Liver (tissue), 9 donors: ENCODE measurements around the gene USP47. TPM values are rescaled to one million over a fixed set of nuclear protein-coding genes. Genes with fewer than 3 reads are reported as not detected.
A peak's percentile ranks its signal among the peaks of the same experiment; 100 is the strongest.

Experiments used
- DNase-seq: peaks from one replicate; pipeline ENCODE4 v3.0.0-alpha.2; 2017; ENCODE audit warnings: low spot score
- H3K27ac ChIP-seq, 2 donors: one replicate each; pipeline ENCODE4 v1.7.0; 2013; ENCODE audit warnings: inconsistent platforms in 2 of 2, low read length in 2 of 2, control low read depth in 1 of 2, low read depth in 1 of 2, mild to moderate bottlenecking in 1 of 2
- H3K27me3 ChIP-seq, 4 donors: one replicate each; pipeline versions ENCODE4 v1.6.1 to v1.7.0; 2013; ENCODE audit warnings: low read length in 3 of 4, inconsistent platforms in 1 of 4, mild to moderate bottlenecking in 1 of 4, moderate library complexity in 1 of 4; ENCODE audit not compliant: control insufficient read depth in 4 of 4, insufficient read depth in 4 of 4
- H3K36me3 ChIP-seq, 4 donors: one replicate each; pipeline versions ENCODE4 v1.6.1 to v1.7.0; 2013; ENCODE audit warnings: low read length in 3 of 4, mild to moderate bottlenecking in 3 of 4, low read depth in 1 of 4, moderate library complexity in 1 of 4; ENCODE audit not compliant: control insufficient read depth in 4 of 4, insufficient read depth in 3 of 4
- H3K4me1 ChIP-seq, 4 donors: one replicate each; pipeline versions ENCODE4 v1.6.1 to v1.7.0; 2013; ENCODE audit warnings: low read length in 3 of 4, mild to moderate bottlenecking in 3 of 4, moderate library complexity in 1 of 4; ENCODE audit not compliant: control insufficient read depth in 4 of 4, insufficient read depth in 4 of 4
- H3K4me3 ChIP-seq, 3 donors: one replicate each; pipeline versions ENCODE4 v1.6.1 to v1.7.0; 2013; ENCODE audit warnings: low read length in 3 of 3, control low read depth in 1 of 3, low read depth in 1 of 3, mild to moderate bottlenecking in 1 of 3
- H3K9ac ChIP-seq, 2 donors: one replicate each; pipeline ENCODE4 v1.7.0; 2013; ENCODE audit warnings: low read length in 2 of 2, mild to moderate bottlenecking in 2 of 2, moderate library complexity in 2 of 2, control low read depth in 1 of 2, low read depth in 1 of 2
- H3K9me3 ChIP-seq, 4 donors: one replicate each; pipeline versions ENCODE4 v1.6.1 to v1.7.0; 2013; ENCODE audit warnings: low read length in 3 of 4; ENCODE audit not compliant: control insufficient read depth in 4 of 4
- ATF3 ChIP-seq: IDR thresholded peaks from 2 replicates; pipeline ENCODE4 v1.6.1; 2016; ENCODE audit warnings: antibody characterized with exemption
- CTCF ChIP-seq: fragments of 150-350 bp; IDR thresholded peaks from 2 replicates; pipeline ENCODE4 v1.5.1; 2017; ENCODE audit warnings: improper control_type of control experiment, low read depth, low read length; ENCODE audit not compliant: missing input control
- FOXA1 ChIP-seq: IDR thresholded peaks from 2 replicates; pipeline ENCODE4 v1.6.1; 2016; ENCODE audit warnings: antibody characterized with exemption
- FOXA2 ChIP-seq: IDR thresholded peaks from 2 replicates; pipeline ENCODE4 v1.6.1; 2016; ENCODE audit warnings: antibody characterized with exemption
- GABPA ChIP-seq, 2 donors: IDR thresholded peaks in 1 of 2; conservative IDR thresholded peaks in 1 of 2; 2 replicates each; pipeline ENCODE4 v1.6.1; 2016; ENCODE audit warnings: antibody characterized with exemption in 2 of 2, mild to moderate bottlenecking in 1 of 2, moderate library complexity in 1 of 2
- HNF4A ChIP-seq, 2 donors: conservative IDR thresholded peaks; 2 replicates each; pipeline ENCODE4 v1.6.1; 2016; ENCODE audit warnings: antibody characterized with exemption in 2 of 2, mild to moderate bottlenecking in 2 of 2
- HNF4G ChIP-seq: IDR thresholded peaks from 2 replicates; pipeline ENCODE4 v1.6.1; 2016; ENCODE audit warnings: antibody characterized with exemption
- JUND ChIP-seq, 2 donors: IDR thresholded peaks; 2 replicates each; pipeline ENCODE4 v1.6.1; 2016; ENCODE audit warnings: antibody characterized with exemption in 2 of 2
- MAX ChIP-seq: IDR thresholded peaks from 2 replicates; pipeline ENCODE4 v1.6.1; 2016; ENCODE audit warnings: antibody characterized with exemption
- NR2F2 ChIP-seq: IDR thresholded peaks from 2 replicates; pipeline ENCODE4 v1.6.1; 2016; ENCODE audit warnings: antibody characterized with exemption
- RAD21 ChIP-seq, 2 donors: IDR thresholded peaks; 2 replicates each; pipeline ENCODE4 v1.6.1; 2016; ENCODE audit warnings: antibody characterized with exemption in 2 of 2, mild to moderate bottlenecking in 2 of 2
- RXRA ChIP-seq, 2 donors: IDR thresholded peaks; 2 replicates each; pipeline ENCODE4 v1.6.1; 2017 to 2018; ENCODE audit warnings: antibody characterized with exemption in 2 of 2, mild to moderate bottlenecking in 1 of 2
- TAF1 ChIP-seq: conservative IDR thresholded peaks from 2 replicates; pipeline ENCODE4 v1.6.1; 2016; ENCODE audit warnings: antibody characterized with exemption, mild to moderate bottlenecking
- YY1 ChIP-seq: IDR thresholded peaks from 2 replicates; pipeline ENCODE4 v1.6.1; 2016; ENCODE audit warnings: antibody characterized with exemption, mild to moderate bottlenecking
- WGBS: extraction: QIAGEN DNeasy Blood & Tissue Kit; methylation state at CpG from one replicate; pipeline ENCODE4 v1.1.7; 2013; 5-methylcytosine and 5-hydroxymethylcytosine counted together
- polyA plus RNA-seq, 2 donors: library from polyadenylated mRNA; stranded (reverse) in 1 of 2; unstranded in 1 of 2; fragments of 200-250 nt in 1 of 2; fragments of >200 nt in 1 of 2; fragmentation: Nextera tagmentation in 1 of 2; extraction: Ambion mirVana in 1 of 2; gene quantifications; one replicate each; pipeline versions ENCODE4 v1.2.1 to v1.2.3, GENCODE V29; 2013 to 2015
- total RNA-seq, 2 donors: library from RNA; depleted of rRNA; stranded (reverse); fragments of >200 nt; gene quantifications; one replicate each; pipeline ENCODE4 v1.2.3, GENCODE V29; 2014
- TF ChIP-seq, protein P1 (sequence below): IDR thresholded peaks from 2 replicates; pipeline ENCODE4 v1.6.1; 2016; ENCODE audit warnings: antibody characterized with exemption
- TF ChIP-seq, protein P2 (sequence below): IDR thresholded peaks from 2 replicates; pipeline ENCODE4 v1.6.1; 2016; ENCODE audit warnings: antibody characterized with exemption, mild to moderate bottlenecking
- donor health status: healthy.
- donor health status: healthy.
- donor health status: healthy.
- donor health status: healthy.
- donor health status: healthy.

USP47 gene
- total and polyA plus RNA-seq, 4 donors = 14.9 to 55.1 (median 32.2) TPM

GRCh38 chr11:11843642-11844041 lies 1.9 kb downstream of the USP47 start:
- peak overlapping the region; percentile 99 for H3K9ac ChIP-seq
- TF ChIP-seq NR2F2 (no peak), FOXA2 (no peak), HNF4G (no peak), MAX (no peak), TAF1 (peak; percentile 5)
- H3K9me3 ChIP-seq = no peaks in the 10 kb centered on the region
- DNase-seq = no peak
- H3K4me3 ChIP-seq = peak overlapping the region; percentile 0 to 96 (median 84)
- H3K36me3 ChIP-seq = no peaks in the 10 kb centered on the region
- WGBS = 3% methylated on average over 2 of the region's 2 CpGs
- no peaks in the 10 kb centered on the region for H3K27me3 ChIP-seq
- H3K27ac ChIP-seq = peak overlapping the region; percentile 100
- peaks cover 7 to 26% (median 10%) of the 10 kb centered on the region in 4 donors for H3K4me1 ChIP-seq

DNA sequence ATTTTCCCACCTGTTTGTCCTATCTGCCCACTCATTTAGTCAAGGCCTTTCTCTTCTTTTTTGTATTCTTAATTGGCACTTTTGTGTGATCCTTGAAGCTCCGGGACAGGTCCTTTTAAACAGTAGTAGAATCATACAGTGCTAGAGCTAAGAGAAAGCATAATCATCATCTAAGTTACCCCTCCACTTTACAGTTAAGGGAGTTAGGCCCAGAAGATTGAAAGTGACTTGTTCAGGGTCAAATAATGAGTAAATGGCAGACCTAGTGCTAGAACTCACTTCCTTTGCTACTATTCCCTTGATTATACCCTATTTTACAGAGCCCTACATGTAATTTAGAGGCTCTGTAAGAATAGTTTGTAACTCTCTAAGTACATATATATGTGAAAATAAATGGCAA lies 2.5 kb downstream of the USP47 start:
- WGBS = 83% methylated on average over 1 of the region's 1 CpG
- H3K4me3 ChIP-seq = no peak overlapping the region
- no peak for DNase-seq
- TF ChIP-seq, protein P1, sequence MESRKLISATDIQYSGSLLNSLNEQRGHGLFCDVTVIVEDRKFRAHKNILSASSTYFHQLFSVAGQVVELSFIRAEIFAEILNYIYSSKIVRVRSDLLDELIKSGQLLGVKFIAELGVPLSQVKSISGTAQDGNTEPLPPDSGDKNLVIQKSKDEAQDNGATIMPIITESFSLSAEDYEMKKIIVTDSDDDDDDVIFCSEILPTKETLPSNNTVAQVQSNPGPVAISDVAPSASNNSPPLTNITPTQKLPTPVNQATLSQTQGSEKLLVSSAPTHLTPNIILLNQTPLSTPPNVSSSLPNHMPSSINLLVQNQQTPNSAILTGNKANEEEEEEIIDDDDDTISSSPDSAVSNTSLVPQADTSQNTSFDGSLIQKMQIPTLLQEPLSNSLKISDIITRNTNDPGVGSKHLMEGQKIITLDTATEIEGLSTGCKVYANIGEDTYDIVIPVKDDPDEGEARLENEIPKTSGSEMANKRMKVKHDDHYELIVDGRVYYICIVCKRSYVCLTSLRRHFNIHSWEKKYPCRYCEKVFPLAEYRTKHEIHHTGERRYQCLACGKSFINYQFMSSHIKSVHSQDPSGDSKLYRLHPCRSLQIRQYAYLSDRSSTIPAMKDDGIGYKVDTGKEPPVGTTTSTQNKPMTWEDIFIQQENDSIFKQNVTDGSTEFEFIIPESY = no peak
- TF ChIP-seq HNF4G (no peak), MAX (no peak), GABPA (IDR thresholded peaks at IDR 0.05 in 1 of 2, conservative IDR thresholded peaks at IDR 0.05 in 1 of 2) (no peak), FOXA1 (no peak), RAD21 (IDR thresholded peaks at IDR 0.05) (no peak), FOXA2 (no peak), RXRA (IDR thresholded peaks at IDR 0.05) (no peak), YY1 (no peak), ATF3 (no peak), CTCF (no peak), TAF1 (no peak)
- H3K27me3 ChIP-seq = no peaks in the 10 kb centered on the region
- no peaks in the 10 kb centered on the region for H3K36me3 ChIP-seq
- peak overlapping the region in 1 of 2 donors; percentile 99 for H3K9ac ChIP-seq
- no peaks in the 10 kb centered on the region for H3K9me3 ChIP-seq
- H3K27ac ChIP-seq = peak overlapping the region; percentile 100
- H3K4me1 ChIP-seq = peaks cover 11 to 32% (median 15%) of the 10 kb centered on the region in 4 donors

DNA sequence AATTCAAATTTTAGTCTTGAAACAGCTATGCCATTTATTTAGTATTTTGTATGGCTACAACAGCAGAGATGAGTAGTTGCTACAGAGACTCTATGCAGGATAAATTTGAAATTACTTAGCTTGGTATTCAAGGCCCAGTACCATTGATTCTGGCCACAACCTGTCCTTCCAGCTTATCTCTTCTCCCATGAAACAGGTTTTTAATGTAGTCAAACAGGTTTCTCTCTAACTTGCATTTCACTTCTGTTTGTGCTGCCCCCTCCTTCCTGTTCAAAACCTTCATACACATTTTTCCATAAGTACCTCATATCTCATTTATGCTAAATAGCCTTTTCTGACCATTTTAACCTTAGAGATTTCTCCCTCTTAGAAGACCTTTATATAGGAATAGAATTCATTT lies 3.3 kb downstream of the USP47 start:
- no peaks in the 10 kb centered on the region for H3K36me3 ChIP-seq
- H3K4me1 ChIP-seq = peaks cover 11 to 37% (median 21%) of the 10 kb centered on the region in 4 donors
- H3K9me3 ChIP-seq = no peaks in the 10 kb centered on the region
- H3K9ac ChIP-seq = no peak overlapping the region
- H3K27me3 ChIP-seq = no peaks in the 10 kb centered on the region
- H3K4me3 ChIP-seq = no peak overlapping the region
- DNase-seq = no peak
- H3K27ac ChIP-seq = no peak overlapping the region
- TF ChIP-seq, protein P2, sequence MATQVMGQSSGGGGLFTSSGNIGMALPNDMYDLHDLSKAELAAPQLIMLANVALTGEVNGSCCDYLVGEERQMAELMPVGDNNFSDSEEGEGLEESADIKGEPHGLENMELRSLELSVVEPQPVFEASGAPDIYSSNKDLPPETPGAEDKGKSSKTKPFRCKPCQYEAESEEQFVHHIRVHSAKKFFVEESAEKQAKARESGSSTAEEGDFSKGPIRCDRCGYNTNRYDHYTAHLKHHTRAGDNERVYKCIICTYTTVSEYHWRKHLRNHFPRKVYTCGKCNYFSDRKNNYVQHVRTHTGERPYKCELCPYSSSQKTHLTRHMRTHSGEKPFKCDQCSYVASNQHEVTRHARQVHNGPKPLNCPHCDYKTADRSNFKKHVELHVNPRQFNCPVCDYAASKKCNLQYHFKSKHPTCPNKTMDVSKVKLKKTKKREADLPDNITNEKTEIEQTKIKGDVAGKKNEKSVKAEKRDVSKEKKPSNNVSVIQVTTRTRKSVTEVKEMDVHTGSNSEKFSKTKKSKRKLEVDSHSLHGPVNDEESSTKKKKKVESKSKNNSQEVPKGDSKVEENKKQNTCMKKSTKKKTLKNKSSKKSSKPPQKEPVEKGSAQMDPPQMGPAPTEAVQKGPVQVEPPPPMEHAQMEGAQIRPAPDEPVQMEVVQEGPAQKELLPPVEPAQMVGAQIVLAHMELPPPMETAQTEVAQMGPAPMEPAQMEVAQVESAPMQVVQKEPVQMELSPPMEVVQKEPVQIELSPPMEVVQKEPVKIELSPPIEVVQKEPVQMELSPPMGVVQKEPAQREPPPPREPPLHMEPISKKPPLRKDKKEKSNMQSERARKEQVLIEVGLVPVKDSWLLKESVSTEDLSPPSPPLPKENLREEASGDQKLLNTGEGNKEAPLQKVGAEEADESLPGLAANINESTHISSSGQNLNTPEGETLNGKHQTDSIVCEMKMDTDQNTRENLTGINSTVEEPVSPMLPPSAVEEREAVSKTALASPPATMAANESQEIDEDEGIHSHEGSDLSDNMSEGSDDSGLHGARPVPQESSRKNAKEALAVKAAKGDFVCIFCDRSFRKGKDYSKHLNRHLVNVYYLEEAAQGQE = no peak
- TF ChIP-seq CTCF (no peak), ATF3 (no peak), NR2F2 (no peak), RXRA (IDR thresholded peaks at IDR 0.05) (no peak), MAX (no peak), YY1 (no peak), JUND (IDR thresholded peaks at IDR 0.05) (no peak), HNF4A (conservative IDR thresholded peaks at IDR 0.05) (no peak)
